Measurements from ENCODE around the gene LIPC. TPM values are rescaled to one million over a fixed set of nuclear protein-coding genes. Genes with fewer than 3 reads are reported as not detected.

Gene LIPC
- total RNA-seq, 2 experiments from 2014 or later = 0.30 to 0.50 TPM

DNA sequence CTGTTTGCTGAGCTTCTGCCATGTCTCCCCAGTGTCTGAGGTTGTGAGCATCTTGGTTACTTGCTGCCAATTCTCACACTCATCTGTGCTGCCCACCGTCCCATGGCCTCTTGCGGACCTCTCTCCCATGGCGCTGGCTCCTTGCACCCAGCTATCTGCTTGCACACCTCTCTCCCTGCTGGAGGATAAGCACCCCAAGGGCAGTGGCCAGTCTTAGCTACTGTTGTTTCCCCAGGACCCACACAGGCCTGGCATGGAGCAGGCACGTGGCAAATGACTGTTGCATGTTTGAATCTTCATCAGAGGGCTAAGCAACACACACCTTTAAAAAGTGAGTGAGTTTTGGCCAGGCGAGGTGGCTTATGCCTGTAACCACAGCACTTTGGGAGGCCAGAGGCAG lies 14.7 kb downstream of the LIPC start:
- Mint-ChIP-seq H3K4me1 (peaks cover 14% of the 10 kb centered on the region), H3K27me3 (no peaks in the 10 kb centered on the region), H3K9me3 (ENCODE audit: low read depth) (no peaks in the 10 kb centered on the region), H3K36me3 (ENCODE audit: low read depth) (no peaks in the 10 kb centered on the region), H3K4me3 (no peak overlapping the region), H3K27ac (no peak overlapping the region)
- DNase-seq = no peak
- no peak for ATAC-seq
- CTCF ChIA-PET = no interaction called here
- POLR2A ChIA-PET = interaction anchor here (0.5 kb wide), 1 partner anchor 276 kb away, joined by 3 read pairs; no protein-coding TSS in a partner anchor
- intact Hi-C loops (cut with DNase I, micrococcal nuclease) = no loop called here

GRCh38 chr15:58447271-58448010 lies 15.7 kb downstream of the LIPC start:
- H3K4me3 Mint-ChIP-seq = no peak overlapping the region
- H3K27ac Mint-ChIP-seq = peak overlapping the region; percentile 81

DNA sequence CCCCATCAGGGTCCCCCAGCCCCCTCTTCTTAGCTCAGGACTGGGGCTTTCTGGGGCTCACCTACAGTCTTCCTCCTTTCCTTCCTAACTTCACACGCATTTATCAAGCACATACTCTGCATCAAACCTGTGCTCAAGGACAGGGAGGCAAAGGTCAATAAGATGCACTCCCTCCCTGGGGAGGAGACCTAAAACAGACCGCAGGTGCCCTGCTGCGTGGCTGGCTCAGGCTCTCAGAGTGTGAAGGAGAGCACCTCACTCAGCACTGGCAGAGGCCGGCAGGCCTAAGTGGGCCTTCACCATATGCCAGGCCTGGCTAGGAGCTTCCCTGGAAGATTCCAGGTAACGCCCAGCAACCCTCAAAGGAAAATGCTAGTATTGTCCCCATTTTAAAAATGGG lies 16.5 kb downstream of the LIPC start:
- ChIA-PET CTCF (interaction anchor here (0.6 kb wide), 1 partner anchor 111 kb away, joined by 3 read pairs; no protein-coding TSS in a partner anchor), POLR2A (no interaction called here)
- Mint-ChIP-seq H3K4me3 (no peak overlapping the region), H3K27me3 (no peaks in the 10 kb centered on the region), H3K9me3 (ENCODE audit: low read depth) (no peaks in the 10 kb centered on the region), H3K4me1 (peaks cover 10% of the 10 kb centered on the region), H3K36me3 (ENCODE audit: low read depth) (no peaks in the 10 kb centered on the region), H3K27ac (no peak overlapping the region)
- ATAC-seq = no peak
- DNase-seq = no peak
- intact Hi-C loops (cut with DNase I, micrococcal nuclease) = no loop called here

More at GRCh38 chr15:58447271-58448010, 15.7 kb downstream of the LIPC start:
- Mint-ChIP-seq H3K4me1 (peaks cover 10% of the 10 kb centered on the region), H3K27me3 (no peaks in the 10 kb centered on the region), H3K9me3 (ENCODE audit: low read depth) (no peaks in the 10 kb centered on the region), H3K36me3 (ENCODE audit: low read depth) (no peaks in the 10 kb centered on the region)
- ChIA-PET CTCF (interaction anchor here (0.7 kb wide), 1 partner anchor 35 kb away, joined by 3 read pairs; no protein-coding TSS in a partner anchor), POLR2A (no interaction called here)
- DNase-seq (no peak), ATAC-seq (peak; percentile 66)
- intact Hi-C loops (cut with DNase I, micrococcal nuclease) = no loop called here

DNA sequence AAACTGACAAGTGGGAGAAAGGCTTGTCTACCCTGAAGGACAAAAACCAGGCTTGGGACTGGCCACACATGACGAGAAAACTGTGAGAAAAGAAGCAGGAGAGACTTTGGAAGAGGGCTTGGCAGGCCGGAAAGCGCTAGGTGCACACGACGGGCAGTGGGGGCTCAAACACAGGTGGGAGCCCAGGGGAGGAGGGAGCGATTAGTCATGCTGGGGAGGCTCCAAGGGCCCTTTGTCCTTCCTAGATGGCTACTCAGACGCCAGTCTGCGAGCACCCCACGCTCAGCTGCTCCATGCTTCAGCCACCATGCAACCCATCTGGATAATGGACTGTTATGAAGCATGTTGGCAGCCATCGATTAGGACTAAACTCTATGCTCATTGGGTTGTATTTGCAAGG lies 17.1 kb downstream of the LIPC start:
- Mint-ChIP-seq H3K36me3 (ENCODE audit: low read depth) (no peaks in the 10 kb centered on the region), H3K9me3 (ENCODE audit: low read depth) (no peaks in the 10 kb centered on the region), H3K27me3 (no peaks in the 10 kb centered on the region), H3K4me1 (peaks cover 13% of the 10 kb centered on the region), H3K4me3 (no peak overlapping the region), H3K27ac (no peak overlapping the region)
- ATAC-seq (no peak), DNase-seq (no peak)
- POLR2A ChIA-PET = no interaction called here
- CTCF ChIA-PET = no interaction called here
- intact Hi-C loops (cut with DNase I, micrococcal nuclease) = no loop called here

DNA sequence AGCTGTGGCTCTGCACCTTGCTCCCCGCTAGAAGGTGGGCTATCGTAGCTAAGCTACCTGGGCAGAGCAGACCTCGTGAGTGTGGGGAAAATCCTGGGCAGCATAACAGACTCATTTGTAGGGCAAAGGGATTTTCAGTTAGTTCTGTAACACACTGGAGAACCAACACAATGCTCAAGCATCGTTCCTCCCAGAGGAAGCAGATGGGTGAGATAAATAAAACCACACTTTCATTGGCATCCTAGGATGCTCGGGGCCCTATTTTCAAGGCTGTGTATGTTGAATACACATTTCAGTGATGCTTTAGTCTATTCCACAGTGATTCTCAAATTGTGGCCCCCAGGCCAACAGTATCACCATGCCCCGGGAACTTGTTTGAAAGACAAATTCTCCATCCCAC lies 20.0 kb downstream of the LIPC start:
- intact Hi-C loops (cut with DNase I, micrococcal nuclease) = loop anchor here in 1 of 2 experiments (5.0 kb wide), 1 partner anchor 295 kb away; the partner anchor contains the start of gene ADAM10
- no peak overlapping the region for H3K4me3 Mint-ChIP-seq
- no peaks in the 10 kb centered on the region for H3K36me3 Mint-ChIP-seq (ENCODE audit: low read depth)
- POLR2A ChIA-PET = no interaction called here
- ATAC-seq (no peak), DNase-seq (no peak)
- H3K9me3 Mint-ChIP-seq (ENCODE audit: low read depth) = no peaks in the 10 kb centered on the region
- CTCF ChIA-PET = interaction anchor here (0.7 to 1.3 kb wide), 2 partner anchors 9 to 12 kb away, joined by 3 read pairs; no protein-coding TSS in a partner anchor
- peaks cover 26% of the 10 kb centered on the region for H3K4me1 Mint-ChIP-seq
- H3K27me3 Mint-ChIP-seq = no peaks in the 10 kb centered on the region
- H3K27ac Mint-ChIP-seq = peak overlapping the region; percentile 14

GRCh38 chr15:58452775-58453174 lies 21.0 kb downstream of the LIPC start:
- Mint-ChIP-seq H3K27me3 (no peaks in the 10 kb centered on the region), H3K4me1 (peaks cover 26% of the 10 kb centered on the region), H3K4me3 (no peak overlapping the region), H3K9me3 (ENCODE audit: low read depth) (no peaks in the 10 kb centered on the region), H3K36me3 (ENCODE audit: low read depth) (no peaks in the 10 kb centered on the region), H3K27ac (no peak overlapping the region)
- ATAC-seq (no peak), DNase-seq (no peak)
- intact Hi-C loops (cut with DNase I, micrococcal nuclease) = loop anchor here in 1 of 2 experiments (5.0 kb wide), 1 partner anchor 295 kb away; the partner anchor contains the start of gene ADAM10
- POLR2A ChIA-PET = no interaction called here
- CTCF ChIA-PET = interaction anchor here (0.5 to 1.3 kb wide), 2 partner anchors 13 to 16 kb away, joined by 3 read pairs; no protein-coding TSS in a partner anchor

- CTCF ChIA-PET = interaction anchor here (0.6 to 1.1 kb wide), 2 partner anchors 17 to 52 kb away, joined by 3 to 5 read pairs; no protein-coding TSS in a partner anchor
Measured at GRCh38 chr15:58453931-58454793, 22.4 kb downstream of the LIPC start.

DNA sequence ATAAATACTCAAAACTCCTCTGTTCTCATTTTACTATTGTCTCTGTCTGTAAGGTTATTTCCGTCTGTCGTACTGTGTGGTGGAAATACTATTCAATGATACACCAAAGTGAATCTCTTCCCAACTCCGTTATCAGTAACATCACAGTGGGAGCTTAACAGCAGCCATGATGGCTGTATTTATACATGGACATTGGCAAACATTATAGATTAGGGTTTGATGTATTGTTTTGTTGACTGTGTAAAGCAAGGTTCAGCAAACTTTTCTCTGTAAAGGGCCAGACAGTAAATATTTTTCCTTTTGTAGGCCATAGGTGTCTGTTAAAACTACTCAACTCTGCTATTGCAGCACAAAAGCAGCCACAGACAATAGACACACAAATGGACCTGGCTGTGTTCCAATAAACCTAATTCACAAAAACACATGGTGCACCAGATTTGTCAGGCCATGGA lies 23.2 kb downstream of the LIPC start:
- peaks cover 45% of the 10 kb centered on the region for H3K4me1 Mint-ChIP-seq
- DNase-seq = no peak
- H3K36me3 Mint-ChIP-seq (ENCODE audit: low read depth) = no peaks in the 10 kb centered on the region
- no peaks in the 10 kb centered on the region for H3K9me3 Mint-ChIP-seq (ENCODE audit: low read depth)
- H3K27ac Mint-ChIP-seq = peak overlapping the region; percentile 86
- intact Hi-C loops (cut with DNase I, micrococcal nuclease) = loop anchor here (1.0 to 5.0 kb wide), 4 partner anchors 62 to 292 kb away; partner anchors contain the start of gene ADAM10 (in 1 of the 2)
- CTCF ChIA-PET = no interaction called here
- H3K27me3 Mint-ChIP-seq = no peaks in the 10 kb centered on the region
- no peak for ATAC-seq
- POLR2A ChIA-PET = no interaction called here
- no peak overlapping the region for H3K4me3 Mint-ChIP-seq

More at GRCh38 chr15:58453931-58454793, 22.4 kb downstream of the LIPC start:
- intact Hi-C loops (cut with DNase I, micrococcal nuclease) = loop anchor here in 1 of 2 experiments (1.0 to 5.0 kb wide), 3 partner anchors 70 to 293 kb away; partner anchors contain the start of gene ADAM10
- H3K4me3 Mint-ChIP-seq = no peak overlapping the region
- no peaks in the 10 kb centered on the region for H3K9me3 Mint-ChIP-seq (ENCODE audit: low read depth)
- no peaks in the 10 kb centered on the region for H3K27me3 Mint-ChIP-seq
- ATAC-seq = peak; percentile 75
- POLR2A ChIA-PET = interaction anchor here (0.9 kb wide), 1 partner anchor 72 kb away, joined by 5 read pairs; no protein-coding TSS in a partner anchor
- peak; percentile 79 for DNase-seq
- H3K4me1 Mint-ChIP-seq = peaks cover 40% of the 10 kb centered on the region
- no peaks in the 10 kb centered on the region for H3K36me3 Mint-ChIP-seq (ENCODE audit: low read depth)
- peak overlapping the region; percentile 86 for H3K27ac Mint-ChIP-seq

DNA sequence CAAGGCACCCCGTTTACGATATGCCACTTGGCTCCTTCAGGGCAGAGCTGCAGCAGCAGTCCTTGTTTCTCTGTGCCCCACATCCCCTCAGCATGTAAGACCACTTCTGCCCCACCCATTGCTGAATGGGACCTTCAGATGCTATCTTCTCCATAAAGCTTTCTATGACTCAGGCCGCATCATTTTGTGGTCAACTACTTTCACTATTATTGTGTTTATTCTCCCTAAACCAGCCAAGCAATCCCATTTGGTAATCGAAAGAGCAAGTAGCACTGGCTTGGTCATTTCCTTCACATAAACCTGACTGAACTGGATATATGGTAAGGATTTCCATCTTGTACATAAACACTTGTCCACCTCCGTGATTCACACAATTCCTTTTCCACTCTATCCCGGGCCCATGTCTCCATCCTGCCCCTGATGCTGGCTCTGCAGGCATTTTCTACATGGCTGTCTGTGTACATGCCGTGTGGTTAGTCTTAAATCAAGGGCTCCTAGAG lies 25.7 kb downstream of the LIPC start:
- CTCF ChIA-PET = interaction anchor here (1.1 to 2.1 kb wide), 2 partner anchors 11 to 120 kb away, joined by 4 to 9 read pairs; no protein-coding TSS in a partner anchor
- POLR2A ChIA-PET = interaction anchor here (0.7 kb wide), 1 partner anchor 9 kb away, joined by 3 read pairs; no protein-coding TSS in a partner anchor

GRCh38 chr15:58458076-58458475 lies 26.3 kb downstream of the LIPC start:
- H3K27ac Mint-ChIP-seq = no peak overlapping the region
- no peaks in the 10 kb centered on the region for H3K36me3 Mint-ChIP-seq (ENCODE audit: low read depth)
- no peaks in the 10 kb centered on the region for H3K9me3 Mint-ChIP-seq (ENCODE audit: low read depth)
- DNase-seq (no peak), ATAC-seq (no peak)
- ChIA-PET CTCF (interaction anchor here (1.1 to 2.1 kb wide), 2 partner anchors 11 to 121 kb away, joined by 4 to 9 read pairs; no protein-coding TSS in a partner anchor), POLR2A (interaction anchor here (0.7 kb wide), 1 partner anchor 9 kb away, joined by 3 read pairs; no protein-coding TSS in a partner anchor)
- peaks cover 58% of the 10 kb centered on the region for H3K4me1 Mint-ChIP-seq
- intact Hi-C loops (cut with DNase I, micrococcal nuclease) = loop anchor here (5.0 kb wide), 1 partner anchor 59 kb away; no protein-coding TSS in a partner anchor
- H3K27me3 Mint-ChIP-seq = no peaks in the 10 kb centered on the region
- no peak overlapping the region for H3K4me3 Mint-ChIP-seq

More for the DNA sequence above, 25.7 kb downstream of the LIPC start:
- DNase-seq = peak; percentile 55
- no peaks in the 10 kb centered on the region for H3K36me3 Mint-ChIP-seq (ENCODE audit: low read depth)
- no peaks in the 10 kb centered on the region for H3K27me3 Mint-ChIP-seq
- H3K4me1 Mint-ChIP-seq = peaks cover 54% of the 10 kb centered on the region
- H3K4me3 Mint-ChIP-seq = no peak overlapping the region
- H3K9me3 Mint-ChIP-seq (ENCODE audit: low read depth) = no peaks in the 10 kb centered on the region
- peak overlapping the region; percentile 24 for H3K27ac Mint-ChIP-seq
- intact Hi-C loops (cut with DNase I, micrococcal nuclease) = loop anchor here (2.0 to 5.0 kb wide), 2 partner anchors 15 to 60 kb away; no protein-coding TSS in a partner anchor
- peak; percentile 68 for ATAC-seq
